Subcutaneous adipose tissue (tissue), 4 donors: Measurements from ENCODE around the gene ETFDH. TPM values are rescaled to one million over a fixed set of nuclear protein-coding genes. Genes with fewer than 3 reads are reported as not detected.

ENCODE experiments used
- CTCF ChIP-seq: fragments of 450-650 bp; IDR thresholded peaks from one replicate; pipeline ENCODE4 v1.5.1; 2016; ENCODE audit warnings: low read depth, mild to moderate bottlenecking, control low read depth, antibody characterized with exemption, moderate library complexity
- total RNA-seq, 4 donors: library from RNA; depleted of rRNA; stranded (reverse); fragments of >200 nt; gene quantifications; one replicate each; pipeline ENCODE4 v1.1.0, GENCODE V29; 2016

ETFDH gene
- total RNA-seq, 4 donors from 2014 or later, result 48.7 to 72.7 (median 54.2) TPM

DNA sequence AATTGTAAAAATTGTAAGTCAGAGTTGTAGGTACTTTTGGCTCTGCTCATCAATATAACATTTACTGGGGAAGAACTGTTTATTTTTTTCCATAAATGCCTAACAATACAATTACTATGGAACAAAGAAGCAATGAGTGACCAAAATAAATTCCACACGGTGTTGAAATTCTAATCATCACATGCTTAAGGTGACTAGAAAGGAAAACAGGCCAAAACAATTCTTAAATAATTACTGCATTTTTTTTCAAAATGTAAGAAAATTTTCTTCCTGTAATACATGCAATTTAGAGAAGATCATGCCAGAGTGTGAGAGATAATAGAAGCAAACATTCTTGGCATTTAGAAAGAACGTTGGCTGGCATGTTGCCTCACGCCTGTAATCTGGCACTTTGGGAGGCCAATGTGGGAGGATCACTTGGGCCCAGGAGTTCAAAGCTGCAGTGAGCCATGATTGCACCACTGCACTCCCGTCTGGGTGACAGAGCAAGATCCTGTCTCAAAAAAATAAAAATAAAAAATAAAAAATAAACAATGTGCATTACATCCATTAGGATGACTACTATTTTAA is 22.9 kb upstream of the ETFDH start:
- no peak for TF ChIP-seq CTCF

GRCh38 chr4:158652920-158653319 is 19.2 kb upstream of the ETFDH start:
- TF ChIP-seq CTCF, result no peak

DNA sequence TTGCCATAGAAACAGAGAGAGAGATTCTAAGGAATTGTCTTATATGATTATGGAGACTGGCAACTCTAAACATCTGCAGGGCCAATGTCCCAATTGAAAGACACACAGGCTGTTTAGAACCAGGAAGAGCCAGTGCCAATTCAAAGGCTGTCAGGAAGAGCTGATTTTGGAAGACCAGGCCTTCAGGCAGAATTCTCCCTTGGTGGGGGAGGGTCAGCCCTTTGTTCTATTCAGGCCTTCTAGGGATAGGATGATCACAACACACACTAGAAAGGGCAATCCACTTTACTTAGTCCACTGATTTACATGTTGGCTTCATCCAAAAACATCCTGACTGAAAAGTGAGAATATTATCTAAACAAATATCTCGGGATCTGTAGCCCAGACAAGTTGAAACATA is 15.7 kb upstream of the ETFDH start:
- TF ChIP-seq CTCF, result no peak

DNA sequence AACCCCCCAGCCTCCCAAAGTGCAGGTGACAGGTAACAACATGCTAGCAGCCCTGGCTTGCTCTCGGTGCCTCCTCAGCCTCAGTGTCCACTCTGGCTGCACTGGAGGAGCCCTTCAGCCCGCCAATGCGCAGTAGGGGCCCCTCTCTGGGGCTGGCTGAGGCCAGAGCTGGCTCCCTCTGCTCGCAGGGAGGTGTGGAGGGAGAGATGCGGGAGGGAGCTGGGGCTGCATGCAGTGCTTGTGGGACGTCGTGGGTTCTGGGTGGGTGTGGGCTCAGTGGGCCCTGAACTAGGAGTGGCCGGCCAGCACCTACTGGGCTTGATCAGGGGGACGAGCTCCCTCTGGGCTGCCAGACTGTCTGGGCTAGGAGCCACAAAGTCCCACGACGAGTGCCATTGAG is 14.8 kb upstream of the ETFDH start:
- no peak for TF ChIP-seq CTCF

DNA sequence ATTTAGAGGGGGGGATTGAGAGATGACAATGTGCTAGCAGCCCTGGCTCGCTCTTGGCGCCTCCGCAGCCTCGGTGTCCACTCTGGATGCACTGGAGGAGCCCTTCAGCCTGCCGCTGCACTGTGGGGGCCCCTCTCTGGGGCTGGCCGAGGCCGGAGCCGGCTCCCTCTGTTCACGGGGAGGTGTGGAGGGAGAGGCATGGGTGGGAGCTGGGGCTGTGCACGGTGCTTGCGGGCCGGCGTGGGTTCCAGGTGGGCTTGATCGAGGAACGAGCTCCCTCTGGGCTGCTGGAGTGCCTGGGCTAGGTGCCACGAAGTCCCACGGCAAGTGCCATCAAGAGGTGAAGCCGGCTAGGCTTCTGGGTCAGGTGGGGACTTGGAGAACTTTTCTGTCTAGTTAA is 7.3 kb upstream of the ETFDH start:
- no peak for TF ChIP-seq CTCF

DNA sequence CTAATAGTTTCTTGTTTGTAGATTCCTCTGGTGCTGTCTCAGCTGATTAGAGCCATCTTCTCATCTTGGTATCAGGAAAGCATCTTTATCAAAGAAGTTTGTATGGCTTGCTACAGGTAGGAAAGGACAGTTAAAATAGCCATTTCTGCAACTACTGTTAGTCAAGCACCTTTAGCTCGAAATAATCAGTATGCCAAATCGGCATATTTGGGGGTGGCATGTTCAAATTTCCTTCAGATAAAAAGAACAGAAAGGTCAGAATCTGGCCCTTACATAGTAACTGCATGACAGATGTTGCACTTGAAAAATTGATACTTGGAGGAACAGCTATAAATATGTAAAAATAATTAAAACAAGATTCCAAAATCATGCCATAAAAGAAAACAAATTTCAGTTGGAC is 5.2 kb upstream of the ETFDH start:
- TF ChIP-seq CTCF, result no peak

GRCh38 chr4:158667651-158668198 is 4.4 kb upstream of the ETFDH start:
- no peak for TF ChIP-seq CTCF
